GM12878 (cell line): ENCODE results near the gene FCER1G.

ENCODE experiments used
- BRCA1 ChIP-seq: IDR thresholded peaks from 2 replicates; pipeline ENCODE4 v1.6.1; 2011; ENCODE audit warnings: low read depth, low read length, improper control_type of control experiment
- NRF1 ChIP-seq: conservative IDR thresholded peaks from 2 replicates; pipeline ENCODE4 v1.6.1; 2011; ENCODE audit warnings: mild to moderate bottlenecking, low read depth, low read length, improper control_type of control experiment
- POLR2AphosphoS5 ChIP-seq: IDR thresholded peaks from 2 replicates; pipeline ENCODE4 v1.6.1; 2011; ENCODE audit warnings: mild to moderate bottlenecking, low read length, inconsistent platforms
- POU2F2 ChIP-seq: IDR thresholded peaks from 3 replicates; pipeline ENCODE4 v1.6.1; 2011; ENCODE audit warnings: low read depth, mild to moderate bottlenecking, low read length, borderline replicate concordance
- SMAD5 ChIP-seq: IDR thresholded peaks from 2 replicates; pipeline ENCODE4 v1.6.1; 2016; ENCODE audit warnings: antibody characterized with exemption, low read depth
- TF ChIP-seq, protein P1 (sequence below), 3 experiments: IDR thresholded peaks in 2 of 3; conservative IDR thresholded peaks in 1 of 3; 2 replicates each; pipeline ENCODE4 v1.5.1; 2011; ENCODE audit warnings: low read depth in 3 of 3, low read length in 3 of 3, mild to moderate bottlenecking in 3 of 3, control low read depth in 2 of 3, moderate library complexity in 2 of 3, inconsistent platforms in 1 of 3, mixed read lengths in 1 of 3; ENCODE audit not compliant: control insufficient read depth in 2 of 3, insufficient read depth in 1 of 3; ENCODE audit errors: extremely low read depth in 1 of 3

- TF ChIP-seq NRF1 (no peak), POLR2AphosphoS5 (no peak), SMAD5 (no peak), BRCA1 (no peak), POU2F2 (no peak)
- TF ChIP-seq, protein P1, sequence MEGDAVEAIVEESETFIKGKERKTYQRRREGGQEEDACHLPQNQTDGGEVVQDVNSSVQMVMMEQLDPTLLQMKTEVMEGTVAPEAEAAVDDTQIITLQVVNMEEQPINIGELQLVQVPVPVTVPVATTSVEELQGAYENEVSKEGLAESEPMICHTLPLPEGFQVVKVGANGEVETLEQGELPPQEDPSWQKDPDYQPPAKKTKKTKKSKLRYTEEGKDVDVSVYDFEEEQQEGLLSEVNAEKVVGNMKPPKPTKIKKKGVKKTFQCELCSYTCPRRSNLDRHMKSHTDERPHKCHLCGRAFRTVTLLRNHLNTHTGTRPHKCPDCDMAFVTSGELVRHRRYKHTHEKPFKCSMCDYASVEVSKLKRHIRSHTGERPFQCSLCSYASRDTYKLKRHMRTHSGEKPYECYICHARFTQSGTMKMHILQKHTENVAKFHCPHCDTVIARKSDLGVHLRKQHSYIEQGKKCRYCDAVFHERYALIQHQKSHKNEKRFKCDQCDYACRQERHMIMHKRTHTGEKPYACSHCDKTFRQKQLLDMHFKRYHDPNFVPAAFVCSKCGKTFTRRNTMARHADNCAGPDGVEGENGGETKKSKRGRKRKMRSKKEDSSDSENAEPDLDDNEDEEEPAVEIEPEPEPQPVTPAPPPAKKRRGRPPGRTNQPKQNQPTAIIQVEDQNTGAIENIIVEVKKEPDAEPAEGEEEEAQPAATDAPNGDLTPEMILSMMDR (IDR thresholded peaks at IDR 0.05 in 2 of 3, conservative IDR thresholded peaks at IDR 0.05 in 1 of 3; ENCODE audit: control insufficient read depth in 2 of 3, extremely low read depth in 1 of 3, insufficient read depth in 1 of 3, low read depth in 3 of 3, low read length in 3 of 3), result no peak
These were observed 46.2 kb upstream of the FCER1G start for GRCh38 chr1:161168906-161169305.
